ENCODE results near the gene HIRA. TPM values are rescaled to one million over a fixed set of nuclear protein-coding genes. Genes with fewer than 3 reads are reported as not detected.

Gene HIRA
- total and polyA plus RNA-seq, 2 of the 8 experiments (the other 6 are each of a cell fraction or from before 2014, with no cell fraction given): 34.9 to 67.2 TPM

- POLR2A ChIA-PET (ENCODE audit: partially characterized antibody): interaction anchor here (0.9 to 1.0 kb wide), 2 partner anchors 83 to 130 kb away, joined by 3 read pairs; no protein-coding TSS in a partner anchor
- CTCF ChIA-PET (ENCODE audit: partially characterized antibody): interaction anchor here (1.0 to 1.7 kb wide), 2 partner anchors 18 to 188 kb away, joined by 3 to 4 read pairs; no protein-coding TSS in a partner anchor
- 81% methylated on average over 3 of the region's 3 CpGs; no CpG with 5 or more reads in 1 of the 2 experiments for WGBS, 2 experiments (ENCODE audit: extremely low coverage in 1 of 2, insufficient coverage in 1 of 2, insufficient read length in 1 of 2, insufficient replicate concordance in 2 of 2, low coverage in 1 of 2, low lambda C conversion rate in 2 of 2, missing lambda C conversion rate in 1 of 2)
- TF ChIP-seq SIN3A (conservative IDR thresholded peaks at IDR 0.05 in 1 of 2, IDR thresholded peaks at IDR 0.05 in 1 of 2; ENCODE audit: low read depth in 1 of 2, low read length in 2 of 2) (no peak), EZH2 (IDR thresholded peaks at IDR 0.05; ENCODE audit: low read depth, low read length, severe bottlenecking) (no peak), JUND (IDR thresholded peaks at IDR 0.05; ENCODE audit: low read length) (no peak), CBX8 (IDR thresholded peaks at IDR 0.05; ENCODE audit: borderline replicate concordance, low read depth, low read length) (no peak), TAF1 (IDR thresholded peaks at IDR 0.05; ENCODE audit: low read depth, low read length) (no peak), POU5F1 (IDR thresholded peaks at IDR 0.05; ENCODE audit: low read depth, low read length) (no peak), TEAD4 (IDR thresholded peaks at IDR 0.05; ENCODE audit: low read depth, low read length) (no peak), PHF8 (conservative IDR thresholded peaks at IDR 0.05; ENCODE audit: low read depth, low read length) (no peak), SIRT6 (IDR thresholded peaks at IDR 0.05; ENCODE audit: low read length) (no peak), MAX (IDR thresholded peaks at IDR 0.05) (no peak), POLR2A (IDR thresholded peaks at IDR 0.05; ENCODE audit: control extremely low read depth in 1 of 2, low read depth in 2 of 2, low read length in 2 of 2) (no peak), ASH2L (IDR thresholded peaks at IDR 0.05; ENCODE audit: low read length) (no peak), EGR1 (IDR thresholded peaks at IDR 0.05; ENCODE audit: borderline replicate concordance, low read depth, low read length) (no peak), BACH1 (IDR thresholded peaks at IDR 0.05; ENCODE audit: low read length) (no peak)
Measured at GRCh38 chr22:19367763-19368367, 63.7 kb downstream of the HIRA start.

More at GRCh38 chr22:19367763-19368367, 63.7 kb downstream of the HIRA start:
- Histone ChIP-seq H3K36me3 (ENCODE audit: control insufficient read depth in 2 of 4, insufficient read depth in 4 of 4, low read length in 3 of 4) (peaks cover 8 to 36% (median 20%) of the 10 kb centered on the region in 4 experiments; a peak in 7 of 8 replicates), H3K27me3 (replicated peaks in 1 of 4; ENCODE audit: control insufficient read depth in 3 of 4, extremely low read depth in 1 of 4, insufficient read depth in 3 of 4, low read length in 3 of 4) (no peaks in the 10 kb centered on the region), H3K23ac (ENCODE audit: insufficient read length) (no peak overlapping the region), H4K20me1 (replicated peaks in 1 of 2; ENCODE audit: control insufficient read depth in 1 of 2, insufficient read depth in 2 of 2, low read length in 2 of 2) (peaks cover 0 to 2% of the 10 kb centered on the region in 2 experiments), H3K27ac (ENCODE audit: low read depth, low read length) (no peak overlapping the region), H3K4me1 (replicated peaks in 1 of 4; ENCODE audit: control insufficient read depth in 3 of 4, insufficient read depth in 4 of 4, low read length in 3 of 4) (no peaks in the 10 kb centered on the region), H3K14ac (ENCODE audit: insufficient read length) (no peak overlapping the region), H3K79me1 (ENCODE audit: low read depth, low read length) (no peaks in the 10 kb centered on the region), H3K9me3 (ENCODE audit: insufficient read depth in 2 of 2, low read depth in 1 of 2, low read length in 1 of 2) (no peaks in the 10 kb centered on the region), H2BK12ac (ENCODE audit: low read depth, low read length) (no peak overlapping the region), H3K56ac (replicated peaks; ENCODE audit: insufficient read length, low read depth, low read length) (no peak overlapping the region), H2AFZ (ENCODE audit: low read length) (no peak overlapping the region), H4K5ac (ENCODE audit: insufficient read length, low read depth, low read length) (no peak overlapping the region), H4K8ac (ENCODE audit: extremely low read depth, insufficient read depth, low read length) (no peak overlapping the region), H3K4ac (replicated peaks; ENCODE audit: insufficient read length, low read depth, low read length) (no peak overlapping the region), H3K9ac (replicated peaks in 1 of 4; ENCODE audit: extremely low read depth in 1 of 4, low read depth in 3 of 4, low read length in 3 of 4) (no peak overlapping the region), H3K18ac (ENCODE audit: extremely low read depth, low read length) (no peak overlapping the region), H2BK5ac (ENCODE audit: low read depth, low read length) (no peak overlapping the region), H3K23me2 (ENCODE audit: low read depth, low read length) (no peaks in the 10 kb centered on the region), H2AK5ac (ENCODE audit: low read depth, low read length) (no peak overlapping the region), H3K4me2 (ENCODE audit: insufficient read depth in 1 of 2, low read depth in 2 of 2, low read length in 2 of 2) (no peak overlapping the region), H3K4me3 (ENCODE audit: extremely low read depth in 1 of 4, insufficient read depth in 2 of 4, low read depth in 3 of 4, low read length in 4 of 4) (no peak overlapping the region), H4K91ac (replicated peaks; ENCODE audit: insufficient read length, low read length) (no peak overlapping the region), H2BK20ac (ENCODE audit: low read length) (no peak overlapping the region), H2BK120ac (replicated peaks; ENCODE audit: low read depth, low read length) (no peak overlapping the region), H3K79me2 (ENCODE audit: control insufficient read depth in 1 of 2, insufficient read depth in 2 of 2, low read length in 2 of 2) (no peaks in the 10 kb centered on the region), H2BK15ac (ENCODE audit: low read length) (no peak overlapping the region)
- DNase-seq (ENCODE audit: low read depth in 1 of 2, low spot score in 2 of 2) (no peak), FAIRE-seq (no peak)
